Karpas-422 (cell line): Measurements from ENCODE around the gene ZC3H10. TPM values are rescaled to one million over a fixed set of nuclear protein-coding genes. Genes with fewer than 3 reads are reported as not detected.

Experiments used
- DNase-seq: peaks from one replicate; pipeline ENCODE4 v3.0.0-alpha.2; 2015
- H2AFZ ChIP-seq: fragments of 200-600 bp; sonication (generic); 2 replicates; pipeline ENCODE4 v1.6.1; 2014; ENCODE audit warnings: antibody characterized with exemption, low read length, mixed read lengths
- H3K27ac ChIP-seq: fragments of 200-600 bp; sonication (generic); 2 replicates; pipeline ENCODE4 v1.5.1; 2014; ENCODE audit warnings: mild to moderate bottlenecking, low read length, moderate library complexity
- H3K27me3 ChIP-seq: fragments of 200-600 bp; sonication (generic); 2 replicates; pipeline ENCODE4 v1.6.1; 2014; ENCODE audit warnings: low read length, mixed read lengths
- H3K36me3 ChIP-seq: fragments of 200-600 bp; sonication (generic); 2 replicates; pipeline ENCODE4 v1.6.1; 2014; ENCODE audit warnings: low read length, mixed read lengths; ENCODE audit not compliant: insufficient read depth
- H3K4me1 ChIP-seq: fragments of 200-600 bp; sonication (generic); 2 replicates; pipeline ENCODE4 v1.6.1; 2014; ENCODE audit warnings: mild to moderate bottlenecking, low read length, mixed read lengths
- H3K4me2 ChIP-seq: fragments of 200-600 bp; sonication (generic); 2 replicates; pipeline ENCODE4 v1.6.1; 2014; ENCODE audit warnings: low read length, low read depth, mild to moderate bottlenecking; ENCODE audit not compliant: poor library complexity, severe bottlenecking
- H3K4me3 ChIP-seq: fragments of 200-600 bp; sonication (generic); 2 replicates; pipeline ENCODE4 v1.5.1; 2014; ENCODE audit warnings: mild to moderate bottlenecking, antibody characterized with exemption, low read length, mixed read lengths
- H3K79me2 ChIP-seq: fragments of 200-600 bp; sonication (generic); 2 replicates; pipeline ENCODE4 v1.6.1; 2014; ENCODE audit warnings: mild to moderate bottlenecking, low read length, mixed read lengths
- H3K9ac ChIP-seq: fragments of 200-600 bp; sonication (generic); 2 replicates; pipeline ENCODE4 v1.6.0; 2014; ENCODE audit warnings: low read length
- H3K9me2 ChIP-seq: fragments of 200-600 bp; sonication (generic), shearing (Covaris generic); replicated peaks from 2 replicates; pipeline ENCODE4 v1.6.0; 2014; ENCODE audit warnings: mild to moderate bottlenecking, low read length, moderate library complexity; ENCODE audit not compliant: insufficient read depth
- H3K9me3 ChIP-seq: fragments of 300-700, 200-600 bp; sonication (generic); 2 replicates; pipeline ENCODE4 v1.6.1; 2014; ENCODE audit warnings: low read length, mixed read lengths
- H4K20me1 ChIP-seq: fragments of 200-600 bp; sonication (generic); 2 replicates; pipeline ENCODE4 v1.6.1; 2014; ENCODE audit warnings: mild to moderate bottlenecking, antibody characterized with exemption, low read length, low read depth; ENCODE audit not compliant: insufficient read depth
- total RNA-seq: library from RNA; depleted of rRNA; stranded (reverse); fragments of >200 nt; shearing (Covaris generic); gene quantifications from 2 replicates; pipeline ENCODE4 v1.2.3, GENCODE V29; 2014; ENCODE audit warnings: low replicate concordance

ZC3H10 gene
- total RNA-seq, 1 experiment from 2014 or later: 13.4 TPM

DNA sequence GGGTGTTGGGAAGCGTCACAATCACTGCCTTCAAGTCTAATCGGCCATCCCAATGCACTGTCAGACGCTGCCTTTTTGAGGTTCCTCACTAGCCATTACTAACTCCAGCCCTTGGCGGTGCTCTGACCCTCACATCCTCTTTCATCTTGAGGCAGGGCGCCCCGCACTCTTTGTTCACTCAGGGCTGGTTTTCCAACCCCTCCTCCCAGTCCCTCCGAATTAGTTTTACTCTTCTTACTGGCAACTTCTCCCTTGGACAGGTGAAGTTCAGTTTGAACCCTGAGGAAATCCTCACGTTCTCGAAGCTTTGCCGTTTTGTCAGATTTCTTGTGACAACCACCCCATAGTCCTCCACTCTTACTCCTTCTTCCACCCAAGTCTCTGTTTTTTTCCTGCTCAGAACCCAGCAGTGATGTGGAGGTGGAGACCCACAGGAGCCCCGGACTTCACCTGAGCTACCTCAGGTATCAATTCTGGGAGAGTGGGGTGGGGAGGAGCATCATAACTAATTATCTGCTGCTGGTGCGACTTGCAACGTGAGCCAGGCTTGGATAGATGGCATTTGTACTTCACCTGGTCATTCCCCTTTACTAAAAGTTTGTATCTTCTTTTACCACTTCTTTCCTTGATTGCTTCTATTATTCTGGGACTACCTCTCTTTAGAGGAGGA, 757 bp downstream of the ZC3H10 start:
- peaks cover 30% of the 10 kb centered on the region for H3K79me2 ChIP-seq
- H3K4me3 ChIP-seq: peak overlapping the region; percentile 74
- H4K20me1 ChIP-seq: no peaks in the 10 kb centered on the region
- no peaks in the 10 kb centered on the region for H3K9me2 ChIP-seq
- no peaks in the 10 kb centered on the region for H3K27me3 ChIP-seq
- peak overlapping the region; percentile 94 for H3K4me2 ChIP-seq
- DNase-seq: no peak
- peaks cover 10% of the 10 kb centered on the region for H3K36me3 ChIP-seq
- no peaks in the 10 kb centered on the region for H3K9me3 ChIP-seq
- peak overlapping the region; percentile 61 for H3K27ac ChIP-seq
- peaks cover 25% of the 10 kb centered on the region for H3K4me1 ChIP-seq
- H2AFZ ChIP-seq: no peak overlapping the region
- peak overlapping the region; percentile 77 for H3K9ac ChIP-seq

DNA sequence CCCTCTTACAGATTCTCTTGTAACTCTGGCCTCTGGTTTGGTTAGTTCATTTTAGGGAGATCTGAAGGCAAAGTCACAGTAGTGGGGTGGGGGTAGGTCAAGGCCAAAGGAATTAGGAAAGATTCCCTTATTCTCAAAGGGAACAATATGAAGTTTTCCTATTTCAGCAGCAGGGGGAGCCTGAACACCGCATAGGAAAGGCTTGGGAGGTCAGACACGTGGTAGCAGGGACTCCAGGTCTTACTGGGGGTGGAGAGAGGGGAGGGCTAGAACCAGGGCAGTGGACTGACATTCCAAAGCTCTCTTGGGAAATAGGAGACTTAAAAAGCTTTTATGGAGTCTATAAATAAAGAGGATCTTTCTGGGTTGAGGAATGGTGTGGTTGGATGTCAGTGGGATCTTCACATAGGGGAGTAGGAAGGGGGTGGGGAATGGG, 1.3 kb downstream of the ZC3H10 start:
- H3K36me3 ChIP-seq: peaks cover 9% of the 10 kb centered on the region
- H3K9me3 ChIP-seq: no peaks in the 10 kb centered on the region
- peaks cover 25% of the 10 kb centered on the region for H3K4me1 ChIP-seq
- peak overlapping the region; percentile 77 for H3K9ac ChIP-seq
- no peaks in the 10 kb centered on the region for H3K27me3 ChIP-seq
- no peak overlapping the region for H2AFZ ChIP-seq
- peak overlapping the region; percentile 94 for H3K4me2 ChIP-seq
- peak overlapping the region; percentile 61 for H3K27ac ChIP-seq
- H3K4me3 ChIP-seq: peak overlapping the region; percentile 74
- DNase-seq: peak; percentile 87
- no peaks in the 10 kb centered on the region for H4K20me1 ChIP-seq
- peaks cover 32% of the 10 kb centered on the region for H3K79me2 ChIP-seq
- no peaks in the 10 kb centered on the region for H3K9me2 ChIP-seq

DNA sequence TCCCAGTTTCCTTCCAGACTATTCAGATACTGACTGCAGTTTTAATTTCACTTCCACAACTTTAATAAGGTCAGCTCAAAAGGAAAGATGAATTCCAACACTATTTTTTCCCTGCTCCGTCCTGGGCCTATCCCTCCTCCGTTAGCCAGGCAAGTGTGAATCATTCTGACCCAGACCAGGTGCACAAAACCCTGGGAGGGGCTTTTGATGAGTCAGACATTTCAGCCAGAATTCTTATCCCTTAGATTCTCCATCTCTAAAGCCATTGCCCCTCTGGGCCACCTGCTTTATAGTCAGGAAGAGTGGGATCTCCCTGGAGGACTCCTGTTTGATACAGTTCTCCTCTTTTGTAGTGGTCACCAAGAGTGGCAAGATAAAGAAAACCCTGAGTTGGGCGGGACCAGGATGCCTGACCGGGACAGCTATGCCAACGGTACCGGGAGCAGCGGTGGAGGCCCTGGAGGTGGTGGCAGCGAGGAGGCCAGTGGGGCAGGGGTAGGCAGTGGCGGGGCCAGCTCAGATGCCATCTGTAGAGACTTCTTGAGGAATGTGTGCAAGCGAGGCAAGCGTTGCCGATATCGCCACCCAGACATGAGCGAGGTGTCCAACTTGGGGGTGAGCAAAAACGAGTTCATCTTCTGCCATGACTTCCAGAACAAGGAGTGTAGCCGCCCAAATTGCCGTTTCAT, 2.2 kb downstream of the ZC3H10 start:
- H3K9me2 ChIP-seq: no peaks in the 10 kb centered on the region
- H4K20me1 ChIP-seq: no peaks in the 10 kb centered on the region
- DNase-seq: no peak
- peak overlapping the region; percentile 74; the same call in 1 of the 2 replicates for H3K4me3 ChIP-seq
- peaks cover 9% of the 10 kb centered on the region for H3K36me3 ChIP-seq
- H3K27me3 ChIP-seq: no peaks in the 10 kb centered on the region
- peak overlapping the region; percentile 94 for H3K4me2 ChIP-seq
- peaks cover 32% of the 10 kb centered on the region for H3K79me2 ChIP-seq
- H3K9ac ChIP-seq: peak overlapping the region; percentile 77
- H3K4me1 ChIP-seq: peaks cover 21% of the 10 kb centered on the region
- H3K9me3 ChIP-seq: no peaks in the 10 kb centered on the region
- no peak overlapping the region for H3K27ac ChIP-seq
- H2AFZ ChIP-seq: no peak overlapping the region

DNA sequence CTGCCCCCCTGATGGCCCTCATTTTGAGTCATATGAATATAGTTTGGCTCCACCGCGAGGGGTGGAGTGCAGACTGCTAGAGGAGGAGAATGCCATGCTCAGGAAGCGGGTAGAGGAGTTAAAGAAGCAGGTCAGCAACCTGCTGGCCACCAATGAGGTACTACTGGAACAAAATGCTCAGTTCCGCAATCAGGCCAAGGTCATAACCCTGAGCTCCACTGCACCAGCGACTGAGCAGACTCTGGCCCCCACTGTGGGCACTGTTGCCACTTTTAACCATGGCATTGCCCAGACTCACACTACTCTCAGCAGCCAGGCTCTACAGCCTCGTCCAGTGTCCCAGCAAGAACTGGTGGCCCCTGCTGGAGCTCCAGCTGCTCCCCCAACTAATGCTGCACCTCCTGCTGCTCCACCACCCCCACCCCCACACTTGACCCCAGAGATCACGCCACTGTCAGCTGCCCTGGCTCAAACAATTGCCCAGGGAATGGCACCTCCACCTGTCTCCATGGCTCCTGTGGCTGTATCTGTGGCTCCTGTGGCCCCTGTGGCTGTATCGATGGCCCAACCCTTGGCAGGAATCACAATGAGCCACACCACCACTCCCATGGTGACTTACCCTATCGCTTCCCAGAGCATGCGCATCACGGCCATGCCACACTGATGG, 3.3 kb downstream of the ZC3H10 start:
- no peak for DNase-seq
- Histone ChIP-seq H3K4me1 (peaks cover 25% of the 10 kb centered on the region), H3K27me3 (no peaks in the 10 kb centered on the region), H3K79me2 (peaks cover 32% of the 10 kb centered on the region), H4K20me1 (no peaks in the 10 kb centered on the region), H3K9me3 (no peaks in the 10 kb centered on the region), H3K9me2 (no peaks in the 10 kb centered on the region), H3K4me3 (no peak overlapping the region), H3K9ac (no peak overlapping the region), H3K36me3 (peaks cover 9% of the 10 kb centered on the region), H3K27ac (no peak overlapping the region), H2AFZ (no peak overlapping the region), H3K4me2 (no peak overlapping the region)

DNA sequence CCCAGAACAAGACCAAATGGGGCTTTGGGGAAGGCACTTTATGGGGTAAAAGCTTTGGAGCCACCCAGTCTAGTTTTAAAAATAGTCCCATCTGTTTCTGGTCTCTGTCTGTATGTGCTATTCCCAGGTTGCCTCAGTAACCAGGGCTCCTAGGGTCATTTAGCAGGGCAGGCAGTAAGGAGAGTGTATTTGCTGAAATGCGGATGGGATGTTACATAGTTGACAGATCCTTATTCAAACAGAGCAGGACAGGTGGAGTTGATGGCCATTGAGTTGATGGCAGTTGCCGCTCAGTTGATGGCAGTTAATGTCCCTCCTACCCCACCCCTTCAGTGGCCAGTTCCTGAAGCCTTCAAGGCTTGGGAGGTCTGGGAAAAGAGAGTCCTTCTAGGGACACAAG, 4.6 kb downstream of the ZC3H10 start:
- DNase-seq: no peak
- 0 out of 2 replicates have a peak, but pooled peaks cover 6% of the 10 kb centered on the region for H3K36me3 ChIP-seq
- no peak overlapping the region for H2AFZ ChIP-seq
- no peaks in the 10 kb centered on the region for H3K27me3 ChIP-seq
- no peak overlapping the region for H3K9ac ChIP-seq
- H3K9me3 ChIP-seq: no peaks in the 10 kb centered on the region
- no peak overlapping the region for H3K4me2 ChIP-seq
- no peak overlapping the region for H3K4me3 ChIP-seq
- peaks cover 38% of the 10 kb centered on the region for H3K4me1 ChIP-seq
- no peaks in the 10 kb centered on the region for H4K20me1 ChIP-seq
- no peaks in the 10 kb centered on the region for H3K9me2 ChIP-seq
- peaks cover 23% of the 10 kb centered on the region for H3K79me2 ChIP-seq
- H3K27ac ChIP-seq: no peak overlapping the region

DNA sequence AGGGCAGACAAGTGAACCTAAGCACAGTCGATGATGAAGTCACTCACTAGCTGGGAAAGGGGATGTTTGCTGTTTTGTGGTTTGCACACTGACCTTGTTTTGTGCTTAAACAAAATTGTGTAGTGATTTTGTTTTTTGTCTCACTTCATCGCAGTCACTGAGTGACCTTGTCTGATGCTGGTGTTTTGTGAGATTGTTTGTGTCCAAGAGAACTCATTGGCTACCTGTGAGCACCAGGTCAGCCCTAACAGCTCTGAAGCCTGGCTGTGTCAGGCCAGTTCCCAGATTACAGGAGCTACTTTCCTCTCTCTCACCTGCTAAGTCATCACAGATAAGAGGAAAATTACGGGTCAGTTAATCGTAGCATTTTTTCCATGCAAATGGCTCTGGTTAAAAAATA, 6.1 kb downstream of the ZC3H10 start:
- Histone ChIP-seq H3K4me2 (no peak overlapping the region), H3K79me2 (peaks cover 27% of the 10 kb centered on the region)

DNA sequence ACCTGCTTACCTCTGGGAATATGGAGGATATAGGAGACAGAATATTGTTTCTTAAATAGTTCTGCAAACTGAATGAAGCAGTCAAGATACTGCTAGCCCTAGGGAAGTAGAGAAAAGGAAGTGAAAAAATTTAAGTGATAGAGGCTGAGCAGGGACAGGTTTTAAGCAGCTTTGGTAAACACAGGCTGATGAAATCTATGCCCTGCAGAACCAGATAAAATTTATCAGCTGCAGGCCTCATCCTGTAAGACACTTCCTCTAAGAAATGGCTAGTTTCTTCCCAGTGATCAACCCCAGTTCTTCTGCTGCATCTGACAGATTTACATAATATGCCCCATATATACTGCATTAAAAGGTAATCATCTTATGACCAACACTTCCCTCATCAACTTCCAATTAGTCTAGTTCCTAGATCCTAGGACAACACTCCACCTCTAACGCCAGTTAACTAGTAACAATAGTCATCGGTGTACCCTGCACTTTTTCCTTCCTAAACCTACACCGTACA, 8.7 kb downstream of the ZC3H10 start:
- peak overlapping the region; percentile 63 for H3K4me3 ChIP-seq
- H3K4me1 ChIP-seq: peaks cover 28% of the 10 kb centered on the region

More for the DNA sequence above, 6.1 kb downstream of the ZC3H10 start:
- Histone ChIP-seq H3K36me3 (0 out of 2 replicates have a peak, but pooled peaks cover 6% of the 10 kb centered on the region), H3K4me3 (no peak overlapping the region), H3K9me3 (no peaks in the 10 kb centered on the region), H3K4me1 (peaks cover 33% of the 10 kb centered on the region), H3K27me3 (no peaks in the 10 kb centered on the region), H4K20me1 (no peaks in the 10 kb centered on the region), H2AFZ (no peak overlapping the region), H3K9me2 (no peaks in the 10 kb centered on the region), H3K9ac (no peak overlapping the region), H3K27ac (no peak overlapping the region)
- DNase-seq: no peak

DNA sequence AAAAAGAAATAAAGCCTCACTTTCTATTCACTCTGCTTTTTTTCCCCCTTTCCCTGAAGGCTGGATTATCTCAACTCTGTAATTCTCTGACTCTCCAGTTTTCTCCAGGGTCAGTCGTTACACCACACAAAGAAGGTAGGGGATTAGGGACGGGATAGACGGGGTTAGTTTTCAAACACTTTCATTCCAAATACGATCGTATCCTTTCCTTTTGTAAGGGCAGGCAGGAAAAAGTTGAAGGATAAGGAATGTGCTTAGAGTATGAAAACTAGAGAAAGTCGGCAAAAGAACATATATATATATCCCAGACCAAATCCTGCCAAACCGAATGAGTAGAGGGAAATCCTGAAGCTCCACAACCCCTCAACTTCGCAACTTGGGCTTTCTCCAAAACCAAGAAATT, 9.4 kb downstream of the ZC3H10 start:
- Histone ChIP-seq H3K9me2 (no peaks in the 10 kb centered on the region), H4K20me1 (no peaks in the 10 kb centered on the region), H2AFZ (no peak overlapping the region), H3K27me3 (no peaks in the 10 kb centered on the region), H3K4me3 (peak overlapping the region; percentile 63), H3K4me2 (peak overlapping the region; percentile 90), H3K27ac (peak overlapping the region; percentile 88), H3K9me3 (no peaks in the 10 kb centered on the region), H3K36me3 (peaks cover 18% of the 10 kb centered on the region), H3K4me1 (peaks cover 28% of the 10 kb centered on the region), H3K79me2 (peaks cover 27% of the 10 kb centered on the region), H3K9ac (peak overlapping the region; percentile 65)
- no peak for DNase-seq

More for the DNA sequence above, 8.7 kb downstream of the ZC3H10 start:
- no peaks in the 10 kb centered on the region for H3K27me3 ChIP-seq
- H4K20me1 ChIP-seq: no peaks in the 10 kb centered on the region
- peaks cover 14% of the 10 kb centered on the region for H3K36me3 ChIP-seq
- H2AFZ ChIP-seq: no peak overlapping the region
- H3K4me2 ChIP-seq: peak overlapping the region; percentile 90
- no peaks in the 10 kb centered on the region for H3K9me3 ChIP-seq
- H3K27ac ChIP-seq: peak overlapping the region; percentile 88
- peak overlapping the region; percentile 65 for H3K9ac ChIP-seq
- peaks cover 27% of the 10 kb centered on the region for H3K79me2 ChIP-seq
- no peaks in the 10 kb centered on the region for H3K9me2 ChIP-seq
- peak; percentile 67 for DNase-seq
